H1 (cell line): ENCODE measurements around the gene SHROOM3. TPM values are rescaled to one million over a fixed set of nuclear protein-coding genes. Genes with fewer than 3 reads are reported as not detected.

Experiments
- EZH2 ChIP-seq: fragments of 200-600 bp; sonication (generic); IDR thresholded peaks from 2 replicates; pipeline ENCODE4 v1.7.1; 2012; ENCODE audit warnings: low read depth, mild to moderate bottlenecking, moderate library complexity, low read length, inconsistent platforms; ENCODE audit not compliant: severe bottlenecking
- polyA plus RNA-seq, 7 experiments: library from polyadenylated mRNA; depleted of rRNA in 3 of 7; stranded (reverse) in 5 of 7; unstranded in 2 of 7; fragments of >200 nt in 5 of 7; fragments of 200-250 nt in 2 of 7; gene quantifications; 1 replicate in 5 of 7; 2 replicates in 1 of 7; 4 replicates in 1 of 7; pipeline versions ENCODE4 v1.2.1 to v1.2.3, GENCODE V29; 2011 to 2013; ENCODE audit warnings: missing spikeins in 2 of 7, mixed read lengths in 2 of 7
- total RNA-seq: library from RNA; stranded (reverse); fragmentation: NEBNext Ultra II Directional; extraction: Animal tissue kit (Norgen Biotek cat#: 25700); gene quantifications from 2 replicates; pipeline ENCODE4 v1.2.1, GENCODE V29; 2021

The SHROOM3 gene
- total and polyA plus RNA-seq, 2 of the 8 experiments (the other 6 are each of a cell fraction or from before 2014, with no cell fraction given), result 15.8 to 34.0 TPM

GRCh38 chr4:76640353-76640910 is 205.4 kb downstream of the SHROOM3 start (continued):
- no peak for TF ChIP-seq EZH2
- TF ChIP-seq, all 59 proteins: peak for 0
